Activated naive CD4-positive, alpha-beta T cell treated with anti-CD3 and anti-CD28 coated beads, Interleukin-2, amount 10 ng/mL, durations not matched to agents 7 days and 5 days (primary cell): ENCODE results near the gene ICE1.

ENCODE experiments used
- CTCF ChIA-PET: fragments of 350-600 bp; sonication (Branson Sonifier 250); formaldehyde crosslinking; loops from one replicate; lab custom pipeline; 2021; ENCODE audit warnings: antibody characterized with exemption; lab: Charles Lee
- DNase-seq: peaks from one replicate; pipeline ENCODE4 v3.0.0-alpha.2; 2020
- H3K27ac Mint-ChIP-seq: one replicate; pipeline ENCODE4 v1.8.0; 2021; ENCODE audit warnings: mild to moderate bottlenecking, moderate library complexity, mixed read lengths
- H3K27me3 Mint-ChIP-seq: one replicate; pipeline ENCODE4 v1.8.0; 2021; ENCODE audit warnings: mild to moderate bottlenecking, mixed read lengths
- H3K36me3 Mint-ChIP-seq: one replicate; pipeline ENCODE4 v1.8.0; 2021; ENCODE audit warnings: mixed read lengths
- H3K4me1 Mint-ChIP-seq: one replicate; pipeline ENCODE4 v1.8.0; 2021; ENCODE audit warnings: mixed read lengths
- H3K4me3 Mint-ChIP-seq: one replicate; pipeline ENCODE4 v1.8.0; 2021; ENCODE audit warnings: mild to moderate bottlenecking, moderate library complexity, mixed read lengths
- H3K9me3 Mint-ChIP-seq: one replicate; pipeline ENCODE4 v1.8.0; 2021; ENCODE audit warnings: mixed read lengths

ICE1 gene

GRCh38 chr5:5421961-5422818, at the start of gene ICE1:
Gene ICE1 (plus strand): TSS chr5:5422677. CDS start chr5:5422916, 239 bp downstream.
- Mint-ChIP-seq H3K36me3 (peaks cover 3% of the 10 kb centered on the region), H3K4me1 (peaks cover 25% of the 10 kb centered on the region), H3K27me3 (no peaks in the 10 kb centered on the region), H3K27ac (peak within 1 kb of the TSS; percentile 97), H3K4me3 (peak within 1 kb of the TSS; percentile 87), H3K9me3 (no peaks in the 10 kb centered on the region)
- CTCF ChIA-PET = interaction anchor here (0.7 to 1.3 kb wide), 3 partner anchors 27 to 281 kb away, joined by 3 read pairs; no protein-coding TSS in a partner anchor
- DNase-seq = peak; percentile 96

GRCh38 chr5:5372930-5373329, 49.5 kb upstream of the ICE1 start:
- DNase-seq = no peak
- H3K36me3 Mint-ChIP-seq = no peaks in the 10 kb centered on the region
- H3K9me3 Mint-ChIP-seq = no peaks in the 10 kb centered on the region
- CTCF ChIA-PET = no interaction called here
- H3K27me3 Mint-ChIP-seq = no peaks in the 10 kb centered on the region
- no peak overlapping the region for H3K27ac Mint-ChIP-seq
- no peak overlapping the region for H3K4me3 Mint-ChIP-seq
- H3K4me1 Mint-ChIP-seq = no peaks in the 10 kb centered on the region

GRCh38 chr5:5373351-5373989, 49.0 kb upstream of the ICE1 start:
- no peaks in the 10 kb centered on the region for H3K9me3 Mint-ChIP-seq
- CTCF ChIA-PET = no interaction called here
- no peaks in the 10 kb centered on the region for H3K4me1 Mint-ChIP-seq
- DNase-seq = no peak
- H3K27ac Mint-ChIP-seq = no peak overlapping the region
- no peaks in the 10 kb centered on the region for H3K36me3 Mint-ChIP-seq
- no peaks in the 10 kb centered on the region for H3K27me3 Mint-ChIP-seq
- H3K4me3 Mint-ChIP-seq = no peak overlapping the region

- CTCF ChIA-PET = no interaction called here
- H3K27me3 Mint-ChIP-seq = no peaks in the 10 kb centered on the region
- H3K27ac Mint-ChIP-seq = no peak overlapping the region
- no peaks in the 10 kb centered on the region for H3K4me1 Mint-ChIP-seq
- DNase-seq = no peak
- no peaks in the 10 kb centered on the region for H3K9me3 Mint-ChIP-seq
- H3K36me3 Mint-ChIP-seq = no peaks in the 10 kb centered on the region
- no peak overlapping the region for H3K4me3 Mint-ChIP-seq
These were observed 48.3 kb upstream of the ICE1 start for GRCh38 chr5:5374009-5374715.

- CTCF ChIA-PET = no interaction called here
- Mint-ChIP-seq H3K4me3 (no peak overlapping the region), H3K27ac (no peak overlapping the region), H3K9me3 (no peaks in the 10 kb centered on the region), H3K4me1 (no peaks in the 10 kb centered on the region), H3K27me3 (no peaks in the 10 kb centered on the region), H3K36me3 (no peaks in the 10 kb centered on the region)
- no peak for DNase-seq
These were observed 44.7 kb upstream of the ICE1 start for GRCh38 chr5:5377780-5378179.

GRCh38 chr5:5378531-5378930, 43.9 kb upstream of the ICE1 start:
- H3K36me3 Mint-ChIP-seq = no peaks in the 10 kb centered on the region
- no peaks in the 10 kb centered on the region for H3K9me3 Mint-ChIP-seq
- H3K4me3 Mint-ChIP-seq = no peak overlapping the region
- no peaks in the 10 kb centered on the region for H3K27me3 Mint-ChIP-seq
- no peaks in the 10 kb centered on the region for H3K4me1 Mint-ChIP-seq
- no peak for DNase-seq
- CTCF ChIA-PET = no interaction called here
- no peak overlapping the region for H3K27ac Mint-ChIP-seq

GRCh38 chr5:5380298-5380697, 42.2 kb upstream of the ICE1 start:
- Mint-ChIP-seq H3K27me3 (no peaks in the 10 kb centered on the region), H3K27ac (no peak overlapping the region), H3K4me3 (no peak overlapping the region), H3K4me1 (no peaks in the 10 kb centered on the region), H3K9me3 (no peaks in the 10 kb centered on the region), H3K36me3 (no peaks in the 10 kb centered on the region)
- no peak for DNase-seq
- CTCF ChIA-PET = no interaction called here

- H3K27ac Mint-ChIP-seq = no peak overlapping the region
- DNase-seq = no peak
- H3K4me1 Mint-ChIP-seq = no peaks in the 10 kb centered on the region
- H3K9me3 Mint-ChIP-seq = no peaks in the 10 kb centered on the region
- H3K27me3 Mint-ChIP-seq = no peaks in the 10 kb centered on the region
- CTCF ChIA-PET = no interaction called here
- no peak overlapping the region for H3K4me3 Mint-ChIP-seq
- H3K36me3 Mint-ChIP-seq = no peaks in the 10 kb centered on the region
These were observed 41.1 kb upstream of the ICE1 start for GRCh38 chr5:5381310-5381913.

GRCh38 chr5:5383461-5383860, 39.0 kb upstream of the ICE1 start:
- Mint-ChIP-seq H3K9me3 (no peaks in the 10 kb centered on the region), H3K27me3 (no peaks in the 10 kb centered on the region), H3K4me3 (no peak overlapping the region), H3K36me3 (no peaks in the 10 kb centered on the region), H3K27ac (no peak overlapping the region), H3K4me1 (no peaks in the 10 kb centered on the region)
- CTCF ChIA-PET = no interaction called here
- no peak for DNase-seq

GRCh38 chr5:5384660-5385330, 37.7 kb upstream of the ICE1 start:
- Mint-ChIP-seq H3K27me3 (no peaks in the 10 kb centered on the region), H3K27ac (no peak overlapping the region), H3K4me1 (no peaks in the 10 kb centered on the region), H3K4me3 (no peak overlapping the region), H3K36me3 (no peaks in the 10 kb centered on the region), H3K9me3 (no peaks in the 10 kb centered on the region)
- CTCF ChIA-PET = no interaction called here
- DNase-seq = no peak

GRCh38 chr5:5385331-5385662, 37.2 kb upstream of the ICE1 start:
- Mint-ChIP-seq H3K36me3 (no peaks in the 10 kb centered on the region), H3K4me3 (no peak overlapping the region), H3K27ac (no peak overlapping the region), H3K27me3 (no peaks in the 10 kb centered on the region), H3K9me3 (no peaks in the 10 kb centered on the region), H3K4me1 (no peaks in the 10 kb centered on the region)
- CTCF ChIA-PET = no interaction called here
- no peak for DNase-seq

GRCh38 chr5:5386329-5386728, 36.1 kb upstream of the ICE1 start:
- Mint-ChIP-seq H3K4me3 (no peak overlapping the region), H3K9me3 (no peaks in the 10 kb centered on the region), H3K36me3 (no peaks in the 10 kb centered on the region), H3K4me1 (no peaks in the 10 kb centered on the region), H3K27me3 (no peaks in the 10 kb centered on the region), H3K27ac (no peak overlapping the region)
- DNase-seq = no peak
- CTCF ChIA-PET = no interaction called here

GRCh38 chr5:5387192-5387591, 35.3 kb upstream of the ICE1 start:
- no peak for DNase-seq
- no peaks in the 10 kb centered on the region for H3K27me3 Mint-ChIP-seq
- CTCF ChIA-PET = no interaction called here
- H3K4me3 Mint-ChIP-seq = no peak overlapping the region
- no peaks in the 10 kb centered on the region for H3K36me3 Mint-ChIP-seq
- no peak overlapping the region for H3K27ac Mint-ChIP-seq
- no peaks in the 10 kb centered on the region for H3K4me1 Mint-ChIP-seq
- H3K9me3 Mint-ChIP-seq = no peaks in the 10 kb centered on the region

GRCh38 chr5:5387777-5388176, 34.7 kb upstream of the ICE1 start:
- no peaks in the 10 kb centered on the region for H3K27me3 Mint-ChIP-seq
- no peaks in the 10 kb centered on the region for H3K4me1 Mint-ChIP-seq
- CTCF ChIA-PET = no interaction called here
- no peak overlapping the region for H3K4me3 Mint-ChIP-seq
- DNase-seq = no peak
- H3K27ac Mint-ChIP-seq = no peak overlapping the region
- H3K9me3 Mint-ChIP-seq = no peaks in the 10 kb centered on the region
- no peaks in the 10 kb centered on the region for H3K36me3 Mint-ChIP-seq
